GM12892 (cell line): ENCODE results near the gene LGSN.

Experiments used
- POLR2A ChIP-seq: IDR thresholded peaks from 2 replicates; pipeline ENCODE4 v1.6.1; 2011; ENCODE audit warnings: low read depth, low read length, control low read depth
- POLR2AphosphoS5 ChIP-seq: IDR thresholded peaks from 2 replicates; pipeline ENCODE4 v1.6.1; 2011; ENCODE audit warnings: low read depth, low read length, control low read depth
- TAF1 ChIP-seq: IDR thresholded peaks from 2 replicates; pipeline ENCODE4 v1.6.1; 2011; ENCODE audit warnings: low read depth, mild to moderate bottlenecking, control low read depth, low read length, borderline replicate concordance

- TF ChIP-seq POLR2AphosphoS5 (no peak), POLR2A (no peak), TAF1 (no peak)
Observed at GRCh38 chr6:63319939-63320338, at the start of gene LGSN.
